Spleen (tissue), 7 donors: ENCODE measurements around the gene YTHDF1.

Source experiments
- CTCF ChIP-seq, 11 experiments: fragments of 200-600 bp in 7 of 11; fragments of 450-650 bp in 4 of 11; sonication (generic) in 4 of 11; IDR thresholded peaks in 8 of 11; conservative IDR thresholded peaks in 3 of 11; 1 replicate in 7 of 11; 2 replicates in 4 of 11; pipeline versions ENCODE4 v1.4.0 to v1.8.0; 2016 to 2021; ENCODE audit warnings: antibody characterized with exemption in 11 of 11, inconsistent platforms in 4 of 11, mild to moderate bottlenecking in 1 of 11
- POLR2A ChIP-seq, 3 donors: fragments of 450-650 bp; IDR thresholded peaks; one replicate each; pipeline ENCODE4 v1.5.1; 2017; ENCODE audit warnings: antibody characterized with exemption in 3 of 3, mild to moderate bottlenecking in 1 of 3
- POLR2AphosphoS5 ChIP-seq, 3 donors: sonication (generic); formaldehyde crosslinking; IDR thresholded peaks; one replicate each; pipeline ENCODE4 v1.5.1; 2017; ENCODE audit warnings: antibody characterized with exemption in 3 of 3
- donor health status: DM: no; HTN: no; CAD: no; lungs with moderate emphysema.
- donor health status: DM: no; HTN: no; CAD: no.
- donor health status: DM: no; HTN: no; CAD: no.

- TF ChIP-seq POLR2A (IDR thresholded peaks at IDR 0.05) (no peak), POLR2AphosphoS5 (IDR thresholded peaks at IDR 0.05) (no peak), CTCF (IDR thresholded peaks at IDR 0.05 in 8 of 11, conservative IDR thresholded peaks at IDR 0.05 in 3 of 11) (no peak)
These were observed 22.1 kb upstream of the YTHDF1 start for GRCh38 chr20:63238031-63238430.
